NCI-H146 (cell line): ENCODE results near the gene TTC28.
"Not testable (repeated sequence)": the region's sequence is repeated elsewhere in the genome, so short reads cannot be mapped to it uniquely, and the experiment has no call there.

Experiments
- DNase-seq: peaks from one replicate; lab custom pipeline; 2025; lab: John Stamatoyannopoulos, UW

TTC28 gene

DNA sequence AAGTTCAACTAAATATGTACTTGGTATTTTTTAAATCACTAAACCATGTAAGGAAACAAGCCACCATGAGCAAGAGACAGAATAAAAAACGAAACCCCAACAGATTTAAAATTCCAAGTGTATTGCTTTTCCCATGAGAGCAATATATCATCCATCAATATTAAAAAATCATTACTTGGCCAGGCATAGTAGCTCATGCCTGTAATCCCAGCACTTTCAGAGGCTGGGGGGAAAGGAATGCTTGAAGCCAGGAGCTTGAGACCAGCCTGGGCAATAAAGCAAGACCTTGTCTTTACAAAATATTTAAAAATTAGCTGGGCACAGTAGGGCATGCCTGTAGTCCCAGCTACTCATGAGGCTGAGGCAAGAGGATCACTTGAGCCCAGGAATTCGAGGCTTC is 190.8 kb downstream of the TTC28 start:
- no peak for DNase-seq

DNA sequence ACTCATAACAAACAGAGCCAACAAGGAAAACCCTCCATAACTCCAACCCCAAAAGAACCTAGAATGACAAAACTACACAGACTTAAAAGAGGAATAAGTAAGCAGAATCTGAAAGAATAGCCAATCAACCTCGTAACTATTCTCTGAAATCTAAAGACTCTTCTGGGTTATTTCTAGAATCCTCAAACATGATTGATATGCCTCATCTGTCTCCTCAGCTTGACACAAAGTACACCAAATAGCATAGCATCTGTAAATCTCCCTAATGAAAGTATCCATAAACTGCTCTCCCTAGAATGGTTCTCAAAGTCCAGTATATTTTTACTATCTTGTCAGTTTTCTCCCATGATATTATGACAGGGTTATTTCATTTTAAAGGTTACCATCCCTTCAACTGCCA is 195.0 kb downstream of the TTC28 start:
- DNase-seq, result no peak

DNA sequence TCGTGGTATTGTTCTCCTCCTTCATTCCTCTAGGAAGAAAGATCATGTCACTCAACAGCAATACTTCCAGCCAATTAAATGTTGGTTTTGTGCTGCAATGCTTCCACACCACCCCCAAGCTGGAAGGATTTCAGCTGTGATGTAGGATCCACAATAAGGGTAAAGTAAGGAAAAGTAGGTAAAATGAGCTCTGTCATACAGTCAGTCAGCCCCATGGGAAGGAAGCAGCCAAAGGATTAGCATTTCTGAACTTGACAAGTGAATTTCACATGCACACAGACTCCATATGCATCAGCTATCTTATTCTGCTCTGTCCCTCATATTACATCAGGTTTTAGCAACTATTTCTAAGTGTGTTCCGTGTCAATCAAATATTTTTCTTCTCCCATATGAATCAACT is 197.9 kb downstream of the TTC28 start:
- no peak for DNase-seq

DNA sequence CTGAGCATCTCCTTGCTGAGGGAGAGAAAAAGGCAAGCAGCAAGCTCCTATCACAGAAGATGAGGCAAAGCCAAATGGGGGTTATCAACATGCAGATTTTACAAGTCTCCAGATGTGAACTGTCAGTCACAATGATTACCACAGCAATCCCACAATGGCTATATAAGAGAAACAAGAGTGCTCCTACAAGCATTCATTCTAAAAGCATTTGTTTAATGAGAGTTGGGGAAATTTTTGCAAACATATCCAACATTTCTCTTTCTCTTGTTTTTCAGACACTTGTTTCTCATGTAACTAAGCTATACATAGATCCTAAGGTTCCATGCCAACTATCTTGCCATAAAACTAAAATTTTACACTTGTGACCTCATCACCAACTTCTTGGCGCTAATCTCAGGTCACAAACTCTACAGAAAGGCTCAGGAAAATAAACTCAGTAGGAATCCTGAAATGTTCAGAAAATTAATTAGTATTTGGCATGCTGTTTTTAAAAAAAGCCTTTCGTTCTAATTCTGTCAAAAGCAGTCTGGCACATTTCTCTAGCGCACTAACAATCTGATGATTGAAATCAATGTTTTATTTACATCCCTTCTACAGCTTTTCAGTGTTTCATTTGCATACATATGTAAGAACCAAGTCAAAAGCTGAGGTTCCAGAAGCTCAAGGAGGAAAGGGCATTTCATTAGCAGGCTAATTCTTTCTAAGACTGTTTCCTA is 199.5 kb downstream of the TTC28 start:
- no peak for DNase-seq

DNA sequence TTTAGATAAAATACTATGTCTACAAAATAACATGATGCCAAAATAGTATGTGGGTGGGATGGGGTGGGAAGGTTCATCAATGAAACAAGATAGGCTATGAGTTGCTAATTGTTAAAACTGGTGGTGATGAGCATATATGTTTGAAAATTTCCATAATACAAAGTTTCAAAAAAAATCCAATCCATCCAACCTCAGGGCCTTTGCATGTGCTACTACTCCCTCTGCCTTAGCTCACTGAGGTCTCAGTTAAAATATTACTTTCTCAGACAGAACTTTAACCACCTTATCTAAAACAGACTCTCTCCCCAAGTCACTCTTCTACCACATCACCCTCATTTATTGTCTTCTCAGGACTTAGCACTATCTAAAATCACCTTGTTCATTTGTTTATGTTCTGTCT is 201.1 kb downstream of the TTC28 start:
- DNase-seq, result no peak

DNA sequence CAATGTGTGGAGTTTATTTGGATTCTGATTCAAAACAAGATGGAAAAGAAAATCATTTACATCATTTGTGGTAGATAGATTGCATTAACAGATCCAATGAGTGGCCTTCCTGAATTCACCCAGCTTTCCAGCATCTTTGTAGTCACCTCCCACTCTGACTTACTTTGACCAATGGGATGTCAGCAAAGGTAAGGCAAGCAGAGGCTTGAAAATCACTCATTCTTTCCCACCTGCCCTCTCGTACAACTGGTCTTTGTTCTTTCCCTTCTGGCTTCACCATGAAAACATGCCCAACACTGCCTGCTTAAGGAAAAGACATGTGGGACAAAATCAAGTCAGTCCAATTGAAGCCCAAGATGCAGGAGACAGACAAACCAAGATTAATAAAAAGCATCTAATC is 202.1 kb downstream of the TTC28 start:
- no peak for DNase-seq

DNA sequence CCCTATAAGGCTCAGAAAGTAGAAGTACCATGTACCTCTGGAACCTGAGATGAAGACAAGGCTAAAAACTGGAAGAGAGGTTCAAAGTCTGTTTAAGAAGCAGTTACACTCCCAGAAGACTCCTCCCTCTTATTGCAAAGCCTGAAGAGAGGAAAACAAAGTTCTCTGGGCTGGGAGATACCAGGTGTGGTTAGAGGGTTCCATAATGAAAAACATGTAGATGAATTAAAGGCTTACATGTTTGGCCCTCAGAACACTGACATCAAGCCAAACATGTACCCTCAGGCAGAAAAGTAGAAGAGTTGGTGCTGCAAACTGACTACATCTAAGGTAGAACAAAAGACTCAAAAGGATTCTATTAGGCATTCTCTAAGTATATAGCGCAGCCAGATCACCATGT is 205.3 kb downstream of the TTC28 start:
- DNase-seq, result no peak

DNA sequence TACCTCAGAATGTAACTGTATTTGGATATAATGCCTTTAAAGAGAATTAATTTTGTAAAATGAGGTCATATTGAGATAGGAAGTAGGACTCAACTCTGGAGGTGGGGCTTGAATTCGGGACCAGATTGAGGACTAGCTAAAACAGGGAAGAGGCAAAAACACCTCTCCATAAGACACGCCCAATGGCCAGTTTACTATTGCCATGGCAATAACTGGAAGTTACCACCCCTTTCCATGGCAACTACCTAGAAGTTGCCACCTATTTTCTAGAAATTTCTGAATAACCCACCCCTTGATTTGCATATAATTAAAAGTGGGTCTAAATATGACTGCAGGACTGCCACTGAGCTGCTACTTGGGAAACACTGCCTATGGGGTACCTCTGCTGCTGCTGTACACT is 206.4 kb downstream of the TTC28 start:
- no peak for DNase-seq

DNA sequence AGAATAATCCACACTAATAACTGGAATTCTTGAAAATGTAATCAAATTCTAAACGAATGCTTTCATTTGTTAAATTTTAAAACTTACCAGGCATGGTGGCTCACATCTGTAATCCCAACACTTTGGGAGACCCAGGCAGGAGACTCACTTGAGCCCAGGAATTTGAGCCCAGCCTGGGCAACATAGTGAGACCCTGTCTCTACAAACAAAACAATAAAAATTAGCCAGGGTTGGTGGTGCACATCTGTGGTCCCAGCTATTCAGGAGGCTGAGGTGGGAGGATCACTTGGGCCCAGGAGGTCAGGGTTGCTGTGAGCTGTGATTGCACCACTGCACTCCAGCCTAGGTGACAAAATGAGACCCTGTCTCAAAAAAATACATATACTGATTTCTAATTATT is 212.6 kb downstream of the TTC28 start:
- DNase-seq, result not testable (repeated sequence)

DNA sequence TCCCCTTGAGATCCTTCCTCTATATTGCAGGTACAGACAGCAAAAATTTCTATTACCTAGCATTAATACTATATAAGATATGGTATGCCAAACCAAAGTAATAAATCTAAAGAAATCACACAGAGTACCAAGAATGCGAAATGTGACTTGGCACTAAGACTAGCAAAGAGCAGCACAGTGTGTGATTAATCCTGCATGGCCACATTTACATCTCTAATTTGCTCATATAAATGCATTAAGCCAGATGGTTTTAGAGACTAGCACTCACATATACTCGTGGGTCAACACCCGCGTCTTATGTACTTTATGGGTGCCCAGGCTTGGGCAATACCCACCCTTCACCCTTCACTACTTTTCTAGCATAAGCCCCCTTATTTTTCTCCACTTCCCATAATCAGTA is 213.2 kb downstream of the TTC28 start:
- DNase-seq, result no peak

DNA sequence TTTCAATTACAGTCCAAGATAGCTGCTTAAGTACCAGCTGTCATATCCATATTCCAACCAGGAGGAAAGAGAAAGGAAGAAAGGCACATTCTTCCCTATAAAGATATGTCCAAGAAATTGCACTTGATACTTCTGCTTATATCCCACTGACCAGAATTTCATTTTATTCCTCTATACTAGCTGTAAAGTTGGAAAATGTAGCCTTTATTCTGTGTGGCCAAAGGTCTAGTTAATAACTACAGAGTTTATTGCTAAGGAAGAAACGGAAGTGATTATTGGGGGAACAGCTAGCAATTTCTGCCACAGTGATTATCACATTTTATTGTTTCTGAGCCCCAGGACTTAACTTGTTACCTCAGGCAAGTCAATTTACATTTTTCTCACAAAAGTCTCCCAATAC is 213.8 kb downstream of the TTC28 start:
- no peak for DNase-seq

DNA sequence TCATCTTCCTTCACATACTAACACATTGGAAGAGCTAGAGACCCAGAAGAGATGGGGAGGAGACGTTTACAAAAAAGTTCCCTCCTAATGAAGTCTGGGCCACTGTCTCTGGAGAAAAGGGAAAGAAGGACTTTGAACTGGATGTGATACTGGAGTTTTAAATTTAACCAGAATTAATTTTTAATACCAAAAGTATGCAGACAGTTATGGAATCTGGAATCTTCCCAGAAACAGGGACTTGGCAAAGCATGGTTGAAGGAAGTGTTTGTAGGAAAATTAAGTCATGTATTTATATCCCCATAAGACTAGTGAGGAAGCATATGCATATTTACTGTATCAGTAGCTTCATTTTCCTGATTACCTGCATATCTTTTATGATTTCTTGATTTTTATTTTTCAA is 215.5 kb downstream of the TTC28 start:
- no peak for DNase-seq

DNA sequence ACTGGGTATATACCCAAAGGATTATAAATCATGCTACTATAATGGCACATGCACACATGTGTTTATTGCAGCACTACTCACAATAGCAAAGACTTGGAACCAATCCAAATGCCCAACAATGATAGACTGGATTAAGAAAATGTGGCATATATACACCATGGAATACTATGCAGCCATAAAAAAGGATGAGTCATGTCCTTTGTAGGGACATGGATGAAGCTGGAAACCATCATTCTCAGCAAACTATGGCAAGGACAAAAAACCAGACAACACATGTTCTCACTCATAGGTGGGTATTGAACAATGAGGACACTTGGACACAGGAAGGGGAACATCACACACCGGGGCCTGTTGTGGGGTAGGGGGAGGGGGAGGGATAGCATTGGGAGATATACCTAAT is 216.2 kb downstream of the TTC28 start:
- DNase-seq, result not testable (repeated sequence)

DNA sequence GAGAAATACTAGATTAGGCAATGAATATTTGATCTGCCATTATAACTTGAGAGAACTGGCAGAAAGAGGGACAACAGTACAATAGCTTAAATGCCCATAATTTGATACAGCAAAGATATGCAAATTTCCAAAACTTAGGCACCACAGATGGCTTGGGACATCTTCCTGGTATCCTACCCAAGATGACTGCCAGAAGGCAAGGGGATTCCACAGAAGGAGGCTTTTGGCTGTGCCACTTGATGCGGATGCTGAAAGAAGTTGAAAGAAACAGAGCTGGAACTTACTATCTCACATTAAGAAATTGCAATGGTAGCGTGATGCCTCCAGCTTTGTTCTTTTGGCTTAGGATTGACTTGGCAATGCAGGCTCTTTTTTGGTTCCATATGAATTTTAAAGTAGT is 216.7 kb downstream of the TTC28 start:
- no peak for DNase-seq

DNA sequence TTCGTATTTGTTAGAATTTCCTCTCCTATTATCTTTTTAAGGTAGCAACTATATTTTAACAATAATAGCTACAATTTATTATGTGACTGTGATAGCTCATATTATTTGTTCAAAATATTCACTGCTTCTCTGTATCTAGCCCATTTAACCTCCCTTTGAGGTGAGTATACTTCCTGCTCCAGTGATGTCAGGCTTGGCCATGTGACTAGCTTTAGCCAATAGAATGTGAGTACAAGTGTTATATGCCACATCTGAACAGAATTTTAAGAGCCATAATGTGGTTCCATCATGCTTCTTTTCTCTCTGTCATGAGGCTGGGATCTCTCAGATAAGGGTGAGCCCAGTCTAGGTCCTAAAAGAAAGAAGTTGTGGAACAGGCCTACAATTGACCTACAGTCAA is 217.6 kb downstream of the TTC28 start:
- no peak for DNase-seq

DNA sequence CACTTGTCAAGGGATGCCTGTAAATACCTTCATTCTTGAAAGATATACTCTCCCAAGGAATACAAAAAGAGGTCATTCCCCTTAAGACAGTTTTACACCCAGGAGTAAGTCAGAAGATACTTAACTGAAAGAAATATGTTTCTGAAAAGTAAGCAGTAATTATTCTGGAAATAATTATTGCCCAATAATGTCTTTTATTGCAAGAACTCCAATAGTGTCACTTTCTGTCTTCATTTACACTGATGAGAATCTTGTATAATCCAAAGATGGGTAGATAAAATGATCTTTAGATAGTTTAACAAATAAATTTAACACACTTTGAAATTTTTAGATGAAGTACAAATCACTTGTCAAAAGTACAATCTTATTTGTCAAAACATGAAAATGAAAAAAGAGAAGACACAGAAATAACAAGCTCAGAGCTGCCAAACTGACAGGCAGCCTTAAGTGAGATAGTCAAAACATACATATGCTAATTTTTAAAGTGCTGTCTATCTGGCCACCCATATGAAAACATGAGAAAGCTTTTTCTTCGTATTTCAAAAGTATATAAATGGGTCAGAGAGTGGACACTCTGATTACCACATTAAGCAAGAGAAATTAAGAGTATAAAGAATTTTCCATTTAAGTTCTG is 225.1 kb downstream of the TTC28 start:
- DNase-seq, result no peak

DNA sequence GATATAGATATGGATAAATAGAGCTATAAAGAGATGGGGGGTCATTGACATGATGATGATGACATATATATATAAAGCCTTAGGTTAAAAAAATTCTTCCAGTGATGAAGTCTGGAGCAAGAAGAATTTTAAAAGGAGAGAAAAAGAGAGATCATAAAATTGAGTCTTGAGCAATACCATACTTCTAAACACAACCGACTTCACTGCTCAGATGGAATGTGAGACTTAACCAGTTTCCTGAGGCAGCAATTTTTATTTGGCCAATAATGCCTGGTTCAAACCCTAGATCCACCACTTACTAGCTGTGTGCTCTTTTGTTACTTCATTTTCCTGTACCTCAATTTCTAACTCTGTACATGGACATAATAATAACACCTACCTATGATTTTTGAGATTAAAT is 229.5 kb downstream of the TTC28 start:
- no peak for DNase-seq

DNA sequence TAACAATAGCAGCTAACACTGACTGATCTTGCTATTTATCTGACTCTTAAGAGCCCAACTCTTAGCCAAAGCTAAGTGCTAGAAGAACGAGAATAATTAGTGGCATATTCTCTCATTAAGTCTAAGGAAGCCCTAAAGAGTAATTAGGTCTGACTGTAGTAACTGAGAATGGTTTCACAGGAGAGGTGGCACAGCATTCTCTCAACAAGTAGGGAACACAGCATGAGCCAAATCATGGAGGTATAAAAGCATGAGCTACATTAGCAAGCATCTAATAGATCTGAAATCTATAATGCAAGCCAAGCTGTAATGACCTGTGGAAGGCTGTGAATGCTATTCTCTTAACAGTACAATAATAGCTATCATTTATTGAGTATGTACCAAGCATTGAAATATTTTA is 230.6 kb downstream of the TTC28 start:
- DNase-seq, result no peak

DNA sequence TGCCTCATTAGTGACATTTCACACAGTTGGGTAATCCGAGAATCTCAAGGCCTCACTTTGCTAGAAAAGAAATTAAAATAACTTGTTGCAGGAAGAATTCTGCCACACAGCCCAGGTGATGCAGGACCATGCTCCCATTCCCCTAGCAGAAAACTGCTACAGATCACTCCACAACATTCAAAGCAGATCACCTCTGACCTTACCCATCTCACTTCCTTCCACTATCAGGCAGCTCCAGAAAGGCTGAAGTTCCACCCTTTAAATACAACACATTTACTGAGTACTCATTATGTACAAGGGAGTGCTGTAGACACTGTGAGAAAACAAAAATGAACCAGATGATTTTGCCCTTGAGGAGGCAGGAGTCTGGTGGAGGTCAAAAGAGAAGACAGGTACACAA is 231.0 kb downstream of the TTC28 start:
- no peak for DNase-seq

DNA sequence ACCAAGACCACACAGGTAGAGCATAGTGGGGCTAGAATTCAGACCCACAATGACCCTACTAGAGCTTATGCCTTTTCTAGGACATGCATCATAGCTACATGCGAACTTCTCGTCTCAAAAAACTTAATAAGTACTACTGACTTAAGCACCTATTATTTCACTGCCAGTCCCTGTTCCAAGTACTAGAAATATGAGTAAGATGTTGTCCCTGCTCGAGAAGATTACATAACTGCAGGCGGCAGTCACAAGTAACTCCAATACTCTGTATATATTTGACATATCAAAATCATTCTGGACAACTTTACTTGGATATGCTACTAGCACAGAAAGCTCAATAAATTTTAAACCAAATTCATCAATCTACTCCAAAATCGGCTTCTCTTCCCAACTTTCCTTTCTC is 235.0 kb downstream of the TTC28 start:
- no peak for DNase-seq

DNA sequence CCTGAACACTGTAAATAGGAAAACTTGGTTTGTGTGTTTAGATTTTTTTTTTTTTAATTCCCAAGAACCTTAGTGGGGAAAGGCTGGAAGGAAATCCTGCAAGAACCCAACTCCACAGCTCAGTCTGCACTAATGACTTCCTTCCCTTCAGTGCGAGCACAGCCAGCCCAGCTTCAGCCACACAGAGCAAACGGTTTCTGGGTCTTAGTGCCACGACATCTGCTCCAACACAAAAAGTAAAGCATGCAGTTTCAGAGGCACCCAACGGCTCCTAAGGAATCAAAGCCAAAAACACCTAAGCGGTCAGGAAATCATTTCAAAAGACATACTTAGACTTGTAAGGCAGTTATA is 236.1 kb downstream of the TTC28 start:
- no peak for DNase-seq

DNA sequence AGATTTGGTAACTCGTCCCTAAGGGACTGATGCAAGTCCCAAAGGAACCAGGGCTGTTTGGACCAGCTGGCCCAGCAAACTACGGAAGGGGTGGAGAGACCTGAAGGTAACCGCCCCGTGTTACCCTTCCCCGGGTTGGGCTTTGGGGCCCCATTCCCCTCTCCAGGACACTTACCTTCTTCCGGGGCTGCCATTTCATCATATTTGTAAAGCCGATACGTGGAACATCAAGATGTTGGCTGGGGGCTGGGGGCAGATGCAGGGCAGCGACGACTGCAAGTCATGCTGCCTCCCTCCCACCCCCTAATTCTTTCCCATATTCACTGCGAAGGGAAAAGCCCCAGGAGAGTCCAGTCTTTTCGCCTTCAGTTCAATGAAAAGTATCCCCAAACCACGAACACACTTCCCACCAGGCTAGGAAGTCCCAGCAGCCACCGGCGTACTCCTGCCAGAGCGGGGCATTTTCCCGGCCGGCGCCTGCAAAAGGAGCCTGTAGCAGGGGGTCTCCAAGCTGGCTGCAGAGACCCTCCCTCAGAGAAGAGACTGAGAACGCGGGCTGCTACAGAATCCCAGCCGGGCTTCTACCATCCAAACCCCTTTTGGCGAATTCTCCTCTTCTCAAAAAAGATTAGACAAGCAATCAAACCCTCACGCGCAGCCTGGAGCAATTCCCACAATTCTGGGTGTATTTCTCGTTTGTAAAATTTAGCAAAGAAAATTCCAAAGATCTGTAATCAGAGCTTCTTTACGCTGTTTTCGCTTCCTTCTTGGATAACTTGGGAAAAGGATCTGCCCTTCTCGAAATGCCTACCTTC is 236.7 kb downstream of the TTC28 start:
- DNase-seq, result no peak

DNA sequence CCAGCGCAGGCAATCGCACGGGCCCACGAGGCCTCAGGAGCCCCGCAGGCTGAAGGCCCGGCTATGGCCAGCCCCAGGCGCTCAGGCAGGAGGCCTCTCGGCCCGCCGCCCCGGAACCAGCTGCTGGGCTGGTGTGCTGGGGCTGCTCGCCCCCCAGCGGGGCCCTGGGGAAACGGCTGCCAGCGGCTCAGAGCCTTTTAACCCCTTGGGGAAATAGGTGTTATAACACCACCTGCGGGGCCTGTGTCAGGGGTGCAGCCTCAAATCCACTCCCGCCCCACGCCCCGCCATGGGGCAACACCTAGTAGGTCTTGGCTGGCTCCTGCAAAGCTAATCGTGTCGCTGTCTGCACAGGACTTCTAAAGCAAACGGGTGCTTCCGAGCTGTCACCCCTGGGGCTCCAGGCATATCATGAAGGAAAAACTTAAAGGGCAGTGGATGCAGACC is 237.4 kb downstream of the TTC28 start:
- DNase-seq, result no peak
